HepG2 (cell line): ENCODE results near the gene MRPS5. TPM values are rescaled to one million over a fixed set of nuclear protein-coding genes. Genes with fewer than 3 reads are reported as not detected.

Experiments used
- ATF7-NPFF ChIP-seq: sonication (generic); formaldehyde crosslinking; IDR thresholded peaks from 2 replicates; pipeline ENCODE4 v1.8.1; 2023; ENCODE audit warnings: mild to moderate bottlenecking, low read depth, missing genetic modification reagents, moderate library complexity
- CEBPB ChIP-seq: IDR thresholded peaks from 2 replicates; pipeline ENCODE4 v1.6.1; 2011; ENCODE audit warnings: low read depth, low read length, improper control_type of control experiment, borderline replicate concordance
- CENPT ChIP-seq: sonication (generic); formaldehyde crosslinking; IDR thresholded peaks from 2 replicates; pipeline ENCODE4 v1.8.0; 2022; ENCODE audit warnings: low read depth, mild to moderate bottlenecking, moderate library complexity, missing genetic modification reagents
- CSRNP1 ChIP-seq: sonication (generic); formaldehyde crosslinking; IDR thresholded peaks from 2 replicates; pipeline ENCODE4 v1.8.1; 2023; ENCODE audit warnings: mild to moderate bottlenecking, missing genetic modification reagents
- DR1 ChIP-seq: sonication (generic); formaldehyde crosslinking; IDR thresholded peaks from 2 replicates; pipeline ENCODE4 v1.8.0; 2021; ENCODE audit warnings: mild to moderate bottlenecking, missing genetic modification reagents, inconsistent platforms
- MXD1 ChIP-seq: sonication (generic); formaldehyde crosslinking; IDR thresholded peaks from 2 replicates; pipeline ENCODE4 v1.4.0; 2020; ENCODE audit warnings: mild to moderate bottlenecking, missing genetic modification reagents
- PLRG1 ChIP-seq: fragments of 450-650 bp; conservative IDR thresholded peaks from 2 replicates; pipeline ENCODE4 v1.6.1; 2016
- RERE ChIP-seq: IDR thresholded peaks from 2 replicates; pipeline ENCODE4 v1.6.1; 2016; ENCODE audit warnings: low read depth, missing genetic modification reagents, missing compliant biosample characterization
- TBX2 ChIP-seq: sonication (generic); formaldehyde crosslinking; IDR thresholded peaks from 2 replicates; pipeline ENCODE4 v1.5.0; 2020; ENCODE audit warnings: missing genetic modification reagents, mild to moderate bottlenecking, borderline replicate concordance
- ZBTB3 ChIP-seq: sonication (generic); formaldehyde crosslinking; IDR thresholded peaks from 2 replicates; pipeline ENCODE4 v1.4.0; 2020; ENCODE audit warnings: low read depth, mild to moderate bottlenecking, moderate library complexity, missing genetic modification reagents, borderline replicate concordance
- ZNF12 ChIP-seq: sonication (generic); formaldehyde crosslinking; IDR thresholded peaks from 2 replicates; pipeline ENCODE4 v1.5.0; 2020; ENCODE audit warnings: missing genetic modification reagents
- ZNF232 ChIP-seq: sonication (generic); formaldehyde crosslinking; IDR thresholded peaks from 2 replicates; pipeline ENCODE4 v1.4.0; 2020; ENCODE audit warnings: missing genetic modification reagents, borderline replicate concordance
- ZNF562 ChIP-seq: sonication (generic); formaldehyde crosslinking; IDR thresholded peaks from 2 replicates; pipeline ENCODE4 v1.8.0; 2022; ENCODE audit warnings: missing genetic modification reagents, borderline replicate concordance
- polyA plus RNA-seq, 8 experiments: library from polyadenylated mRNA; depleted of rRNA in 3 of 8; stranded (reverse) in 7 of 8; unstranded in 1 of 8; fragments of >200 nt; fragmentation: Illumina TruSeq in 4 of 8; extraction: Trizol in 4 of 8; gene quantifications; 2 replicates each; pipeline versions ENCODE4 v1.2.1 to v1.2.3, GENCODE V29; 2011 to 2016; ENCODE audit warnings: low read depth in 4 of 8, missing spikeins in 1 of 8, mixed read lengths in 1 of 8; ENCODE audit not compliant: insufficient read depth in 1 of 8
- total RNA-seq, 5 experiments: library from RNA; depleted of rRNA; stranded (reverse); fragments of >200 nt; fragmentation: Illumina TruSeq; extraction: Trizol; gene quantifications; 2 replicates each; pipeline ENCODE4 v1.2.3, GENCODE V29; 2016; ENCODE audit warnings: low read depth in 1 of 5
- TF ChIP-seq, protein P1 (sequence below): sonication (generic); formaldehyde crosslinking; IDR thresholded peaks from 2 replicates; pipeline ENCODE4 v1.8.0; 2022; ENCODE audit warnings: mild to moderate bottlenecking, missing genetic modification reagents; ENCODE audit not compliant: insufficient replicate concordance
- TF ChIP-seq, protein P2 (sequence below): sonication (generic); formaldehyde crosslinking; IDR thresholded peaks from 2 replicates; pipeline ENCODE4 v1.5.0; 2020; ENCODE audit warnings: missing genetic modification reagents, mild to moderate bottlenecking, borderline replicate concordance
- TF ChIP-seq, protein P3 (sequence below): sonication (generic); formaldehyde crosslinking; IDR thresholded peaks from 2 replicates; pipeline ENCODE4 v1.4.0; 2020; ENCODE audit warnings: mild to moderate bottlenecking, missing genetic modification reagents

The MRPS5 gene
- total and polyA plus RNA-seq, 2 of the 13 experiments (the other 11 are each of a cell fraction or from before 2014, with no cell fraction given) = 98.8 to 134 TPM

- TF ChIP-seq MXD1 = peak; percentile 64
- TF ChIP-seq DR1 = no peak
- no peak for TF ChIP-seq ZNF12 (CRISPR knock-in tag)
- TF ChIP-seq CEBPB = no peak
- 0 out of 2 replicates have a peak, but pooled peaks have one; percentile 35 for TF ChIP-seq TBX2 (CRISPR knock-in tag)
- TF ChIP-seq RERE (CRISPR knock-in tag) = no peak
- 0 out of 2 replicates have a peak, but pooled peaks have one; percentile 43 for TF ChIP-seq ZNF232 (CRISPR knock-in tag)
- no peak for TF ChIP-seq ATF7-NPFF
- TF ChIP-seq PLRG1 = no peak
- no peak for TF ChIP-seq ZBTB3 (CRISPR knock-in tag)
- TF ChIP-seq, protein P1, sequence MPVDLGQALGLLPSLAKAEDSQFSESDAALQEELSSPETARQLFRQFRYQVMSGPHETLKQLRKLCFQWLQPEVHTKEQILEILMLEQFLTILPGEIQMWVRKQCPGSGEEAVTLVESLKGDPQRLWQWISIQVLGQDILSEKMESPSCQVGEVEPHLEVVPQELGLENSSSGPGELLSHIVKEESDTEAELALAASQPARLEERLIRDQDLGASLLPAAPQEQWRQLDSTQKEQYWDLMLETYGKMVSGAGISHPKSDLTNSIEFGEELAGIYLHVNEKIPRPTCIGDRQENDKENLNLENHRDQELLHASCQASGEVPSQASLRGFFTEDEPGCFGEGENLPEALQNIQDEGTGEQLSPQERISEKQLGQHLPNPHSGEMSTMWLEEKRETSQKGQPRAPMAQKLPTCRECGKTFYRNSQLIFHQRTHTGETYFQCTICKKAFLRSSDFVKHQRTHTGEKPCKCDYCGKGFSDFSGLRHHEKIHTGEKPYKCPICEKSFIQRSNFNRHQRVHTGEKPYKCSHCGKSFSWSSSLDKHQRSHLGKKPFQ = peak; percentile 37
- peak; percentile 63; the same call in 1 of the 2 replicates for TF ChIP-seq CSRNP1 (CRISPR knock-in tag)
- TF ChIP-seq, protein P2, sequence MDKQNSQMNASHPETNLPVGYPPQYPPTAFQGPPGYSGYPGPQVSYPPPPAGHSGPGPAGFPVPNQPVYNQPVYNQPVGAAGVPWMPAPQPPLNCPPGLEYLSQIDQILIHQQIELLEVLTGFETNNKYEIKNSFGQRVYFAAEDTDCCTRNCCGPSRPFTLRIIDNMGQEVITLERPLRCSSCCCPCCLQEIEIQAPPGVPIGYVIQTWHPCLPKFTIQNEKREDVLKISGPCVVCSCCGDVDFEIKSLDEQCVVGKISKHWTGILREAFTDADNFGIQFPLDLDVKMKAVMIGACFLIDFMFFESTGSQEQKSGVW (CRISPR knock-in tag) = no peak
- TF ChIP-seq, protein P3, sequence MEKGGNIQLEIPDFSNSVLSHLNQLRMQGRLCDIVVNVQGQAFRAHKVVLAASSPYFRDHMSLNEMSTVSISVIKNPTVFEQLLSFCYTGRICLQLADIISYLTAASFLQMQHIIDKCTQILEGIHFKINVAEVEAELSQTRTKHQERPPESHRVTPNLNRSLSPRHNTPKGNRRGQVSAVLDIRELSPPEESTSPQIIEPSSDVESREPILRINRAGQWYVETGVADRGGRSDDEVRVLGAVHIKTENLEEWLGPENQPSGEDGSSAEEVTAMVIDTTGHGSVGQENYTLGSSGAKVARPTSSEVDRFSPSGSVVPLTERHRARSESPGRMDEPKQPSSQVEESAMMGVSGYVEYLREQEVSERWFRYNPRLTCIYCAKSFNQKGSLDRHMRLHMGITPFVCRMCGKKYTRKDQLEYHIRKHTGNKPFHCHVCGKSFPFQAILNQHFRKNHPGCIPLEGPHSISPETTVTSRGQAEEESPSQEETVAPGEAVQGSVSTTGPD (CRISPR knock-in tag) = no peak
- no peak for TF ChIP-seq ZNF562 (CRISPR knock-in tag)
- no peak for TF ChIP-seq CENPT (CRISPR knock-in tag)
Measured at GRCh38 chr2:95158891-95159619, 37.4 kb upstream of the MRPS5 start (continued).
